Peyer's patch (tissue), 4 donors: Measurements from ENCODE around the gene DOCK9.

Source experiments
- POLR2A ChIP-seq, 2 donors: fragments of 450-650 bp; IDR thresholded peaks; one replicate each; pipeline ENCODE4 v1.5.1; 2017; ENCODE audit warnings: antibody characterized with exemption in 2 of 2, mild to moderate bottlenecking in 2 of 2, moderate library complexity in 2 of 2
- TF ChIP-seq, protein P1 (sequence below), 6 experiments: fragments of 450-650 bp in 4 of 6; fragments of 200-600 bp in 2 of 6; sonication (generic) in 1 of 6; IDR thresholded peaks; one replicate each; pipeline ENCODE4 v1.5.1; 2017 to 2019; ENCODE audit warnings: antibody characterized with exemption in 6 of 6, mild to moderate bottlenecking in 3 of 6, moderate library complexity in 1 of 6

DNA sequence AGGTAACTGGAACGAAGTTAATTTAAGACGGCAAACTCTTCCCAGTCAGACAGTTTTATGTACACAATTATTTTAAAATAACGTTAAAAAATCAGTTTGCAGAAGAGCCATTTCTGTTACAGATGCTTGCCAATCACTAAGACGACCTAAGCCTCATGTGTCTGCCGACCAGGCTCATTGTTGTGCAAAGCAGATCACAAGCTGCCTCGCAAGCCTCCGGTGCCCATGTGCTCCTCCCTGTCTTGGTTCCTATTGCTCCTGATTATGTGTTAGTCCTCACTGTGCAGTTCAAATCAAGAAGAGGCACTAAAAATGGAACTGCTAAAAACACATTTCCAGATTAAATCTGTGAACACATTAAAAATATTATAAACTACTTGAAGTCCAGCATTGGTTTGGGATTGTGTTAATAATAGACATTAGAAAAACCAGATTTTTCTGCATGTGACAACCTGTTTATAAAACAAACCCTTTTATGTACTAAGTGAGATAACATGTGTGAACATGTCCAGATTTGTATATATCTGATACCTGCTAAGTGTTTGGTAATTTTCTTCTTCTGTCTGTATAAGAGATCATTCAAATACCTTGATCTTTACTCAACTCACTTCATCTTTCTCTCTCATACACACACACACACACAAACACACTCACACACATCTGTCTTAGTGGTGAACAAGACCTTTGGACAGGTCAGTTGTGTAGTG, 143.5 kb downstream of the DOCK9 start:
- TF ChIP-seq, protein P1, sequence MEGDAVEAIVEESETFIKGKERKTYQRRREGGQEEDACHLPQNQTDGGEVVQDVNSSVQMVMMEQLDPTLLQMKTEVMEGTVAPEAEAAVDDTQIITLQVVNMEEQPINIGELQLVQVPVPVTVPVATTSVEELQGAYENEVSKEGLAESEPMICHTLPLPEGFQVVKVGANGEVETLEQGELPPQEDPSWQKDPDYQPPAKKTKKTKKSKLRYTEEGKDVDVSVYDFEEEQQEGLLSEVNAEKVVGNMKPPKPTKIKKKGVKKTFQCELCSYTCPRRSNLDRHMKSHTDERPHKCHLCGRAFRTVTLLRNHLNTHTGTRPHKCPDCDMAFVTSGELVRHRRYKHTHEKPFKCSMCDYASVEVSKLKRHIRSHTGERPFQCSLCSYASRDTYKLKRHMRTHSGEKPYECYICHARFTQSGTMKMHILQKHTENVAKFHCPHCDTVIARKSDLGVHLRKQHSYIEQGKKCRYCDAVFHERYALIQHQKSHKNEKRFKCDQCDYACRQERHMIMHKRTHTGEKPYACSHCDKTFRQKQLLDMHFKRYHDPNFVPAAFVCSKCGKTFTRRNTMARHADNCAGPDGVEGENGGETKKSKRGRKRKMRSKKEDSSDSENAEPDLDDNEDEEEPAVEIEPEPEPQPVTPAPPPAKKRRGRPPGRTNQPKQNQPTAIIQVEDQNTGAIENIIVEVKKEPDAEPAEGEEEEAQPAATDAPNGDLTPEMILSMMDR (IDR thresholded peaks at IDR 0.05) = no peak
- no peak for TF ChIP-seq POLR2A (IDR thresholded peaks at IDR 0.05)
